HepG2 (cell line): ENCODE data around the gene GPC2. TPM values are rescaled to one million over a fixed set of nuclear protein-coding genes. Genes with fewer than 3 reads are reported as not detected.

ENCODE experiments used
- CAMTA2 ChIP-seq: sonication (generic); formaldehyde crosslinking; IDR thresholded peaks from 2 replicates; pipeline ENCODE4 v1.4.0; 2020; ENCODE audit warnings: mild to moderate bottlenecking, missing genetic modification reagents, borderline replicate concordance
- HDAC1 ChIP-seq: sonication (generic); formaldehyde crosslinking; IDR thresholded peaks from 2 replicates; pipeline ENCODE4 v1.5.1; 2020; ENCODE audit warnings: mild to moderate bottlenecking, missing genetic modification reagents
- KDM3A ChIP-seq: IDR thresholded peaks from 2 replicates; pipeline ENCODE4 v1.6.1; 2018; ENCODE audit warnings: low read depth, missing compliant biosample characterization
- KLF13 ChIP-seq: sonication (generic); formaldehyde crosslinking; IDR thresholded peaks from 2 replicates; pipeline ENCODE4 v1.4.0; 2020; ENCODE audit warnings: mild to moderate bottlenecking, missing genetic modification reagents
- MAZ ChIP-seq, 2 experiments: sonication (generic) in 1 of 2; formaldehyde crosslinking in 1 of 2; IDR thresholded peaks; 2 replicates each; pipeline versions ENCODE4 v1.5.0 to v1.6.1; 2012 to 2020; ENCODE audit warnings: low read depth in 2 of 2, mild to moderate bottlenecking in 2 of 2, borderline replicate concordance in 1 of 2, improper control_type of control experiment in 1 of 2, low read length in 1 of 2, missing genetic modification reagents in 1 of 2, moderate library complexity in 1 of 2
- MTA3 ChIP-seq: sonication (generic); formaldehyde crosslinking; IDR thresholded peaks from 2 replicates; pipeline ENCODE4 v1.4.0; 2020; ENCODE audit warnings: missing genetic modification reagents
- NR2F6 ChIP-seq, 2 experiments: IDR thresholded peaks; 2 replicates each; pipeline ENCODE4 v1.6.1; 2016; ENCODE audit warnings: antibody characterized with exemption in 1 of 2, mild to moderate bottlenecking in 1 of 2
- SAFB2 ChIP-seq: sonication (generic); formaldehyde crosslinking; IDR thresholded peaks from 2 replicates; pipeline ENCODE4 v1.5.1; 2020; ENCODE audit warnings: missing genetic modification reagents, low read depth, mild to moderate bottlenecking, borderline replicate concordance
- SRSF4 ChIP-seq: fragments of 200-400 bp; formaldehyde crosslinking; IDR thresholded peaks from one replicate; pipeline ENCODE4 v1.6.1; 2018; ENCODE audit warnings: mild to moderate bottlenecking, low read depth, low read length, moderate library complexity; ENCODE audit not compliant: poor library complexity, severe bottlenecking
- ZBTB7B ChIP-seq: sonication (generic); formaldehyde crosslinking; IDR thresholded peaks from 2 replicates; pipeline ENCODE4 v1.4.0; 2020; ENCODE audit warnings: missing genetic modification reagents
- ZNF264 ChIP-seq: sonication (generic); formaldehyde crosslinking; IDR thresholded peaks from 2 replicates; pipeline ENCODE4 v1.4.0; 2020; ENCODE audit warnings: missing genetic modification reagents
- ZNF549 ChIP-seq: sonication (generic); formaldehyde crosslinking; IDR thresholded peaks from 2 replicates; pipeline ENCODE4 v1.5.0; 2020; ENCODE audit warnings: missing genetic modification reagents
- ZNF616 ChIP-seq: sonication (generic); formaldehyde crosslinking; IDR thresholded peaks from 2 replicates; pipeline ENCODE4 v1.5.0; 2020; ENCODE audit warnings: low read depth, mild to moderate bottlenecking, missing genetic modification reagents
- ZNF773 ChIP-seq: sonication (generic); formaldehyde crosslinking; IDR thresholded peaks from 2 replicates; pipeline ENCODE4 v1.4.0; 2020; ENCODE audit warnings: missing genetic modification reagents, borderline replicate concordance
- ZNF775 ChIP-seq: sonication (generic); formaldehyde crosslinking; IDR thresholded peaks from 2 replicates; pipeline ENCODE4 v1.4.0; 2020; ENCODE audit warnings: missing genetic modification reagents, mild to moderate bottlenecking, moderate library complexity, borderline replicate concordance
- polyA plus RNA-seq, 8 experiments: library from polyadenylated mRNA; depleted of rRNA in 3 of 8; stranded (reverse) in 7 of 8; unstranded in 1 of 8; fragments of >200 nt; fragmentation: Illumina TruSeq in 4 of 8; extraction: Trizol in 4 of 8; gene quantifications; 2 replicates each; pipeline versions ENCODE4 v1.2.1 to v1.2.3, GENCODE V29; 2011 to 2016; ENCODE audit warnings: low read depth in 4 of 8, missing spikeins in 1 of 8, mixed read lengths in 1 of 8; ENCODE audit not compliant: insufficient read depth in 1 of 8
- total RNA-seq, 5 experiments: library from RNA; depleted of rRNA; stranded (reverse); fragments of >200 nt; fragmentation: Illumina TruSeq; extraction: Trizol; gene quantifications; 2 replicates each; pipeline ENCODE4 v1.2.3, GENCODE V29; 2016; ENCODE audit warnings: low read depth in 1 of 5
- TF ChIP-seq, protein P1 (sequence below): sonication (generic); formaldehyde crosslinking; IDR thresholded peaks from 2 replicates; pipeline ENCODE4 v1.5.0; 2020; ENCODE audit warnings: mild to moderate bottlenecking, missing genetic modification reagents, borderline replicate concordance
- TF ChIP-seq, protein P2 (sequence below): IDR thresholded peaks from 2 replicates; pipeline ENCODE4 v1.6.1; 2012; ENCODE audit warnings: low read depth, low read length, improper control_type of control experiment
- TF ChIP-seq, protein P3 (sequence below): sonication (generic); formaldehyde crosslinking; IDR thresholded peaks from 2 replicates; pipeline ENCODE4 v1.8.1; 2023; ENCODE audit warnings: mild to moderate bottlenecking, missing genetic modification reagents

GPC2 gene
- total and polyA plus RNA-seq, 2 of the 13 experiments (the other 11 are each of a cell fraction or from before 2014, with no cell fraction given): 0.64 to 0.78 TPM

DNA sequence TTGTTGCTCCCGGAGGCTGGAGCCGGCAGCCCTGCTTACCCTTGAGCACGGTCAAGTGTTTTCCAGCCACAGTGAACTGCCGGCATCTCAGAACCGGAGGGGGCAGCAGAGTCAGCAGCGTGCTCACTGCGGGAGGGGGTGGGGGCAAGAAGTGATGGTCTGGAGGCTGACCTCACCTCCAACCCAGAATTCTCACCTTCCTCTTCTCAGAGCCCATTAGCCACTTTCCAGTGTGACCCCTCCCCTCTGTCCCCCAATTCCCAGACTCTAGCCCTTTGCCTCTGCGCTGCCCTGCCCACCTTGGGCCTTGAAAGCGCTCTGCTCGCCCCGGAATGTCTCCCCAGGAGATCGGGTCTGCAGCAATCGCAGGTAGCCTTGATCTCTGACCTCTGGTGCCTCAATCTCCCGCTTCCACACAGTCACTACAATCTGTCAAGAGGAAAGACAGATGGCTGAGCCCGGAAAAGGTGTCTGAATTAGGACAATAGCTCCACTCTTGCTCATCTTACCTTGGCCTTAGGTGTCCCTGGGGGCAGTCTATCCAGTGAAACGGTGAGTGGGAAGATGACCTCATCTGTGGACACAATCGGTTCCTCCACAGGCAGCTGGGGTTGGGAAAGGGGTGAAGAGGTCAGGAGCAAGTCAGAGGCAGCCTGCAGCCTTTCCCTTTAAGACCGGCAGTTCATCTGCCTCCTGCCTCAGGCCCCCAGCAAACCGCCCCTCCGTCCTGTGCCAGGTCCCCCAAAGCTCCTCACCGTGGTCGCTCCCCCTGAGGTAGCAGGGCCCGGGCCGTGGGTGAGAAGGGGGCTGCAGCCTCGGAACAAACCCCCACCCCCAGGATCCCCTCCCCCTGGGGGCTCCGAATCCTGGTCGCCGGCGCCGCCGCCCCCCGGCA lies 19.6 kb downstream of the GPC2 start (continued):
- TF ChIP-seq SRSF4 (no peak), KDM3A (no peak), NR2F6 (IDR thresholded peaks at IDR 0.05) (peak; percentile 94), NR2F6 (CRISPR knock-in tag; IDR thresholded peaks at IDR 0.05) (peak; percentile 96), KLF13 (CRISPR knock-in tag) (no peak), CAMTA2 (no peak), SAFB2 (no peak), ZNF775 (no peak), ZNF773 (CRISPR knock-in tag) (no peak), HDAC1 (CRISPR knock-in tag) (no peak; the same call in 1 of the 2 replicates), ZNF264 (CRISPR knock-in tag) (no peak), ZNF549 (CRISPR knock-in tag) (no peak), ZBTB7B (CRISPR knock-in tag) (no peak), MAZ (IDR thresholded peaks at IDR 0.05; ENCODE audit: borderline replicate concordance, low read depth, low read length) (peak; percentile 78; the same call in 1 of the 2 replicates), MAZ (CRISPR knock-in tag; IDR thresholded peaks at IDR 0.05; ENCODE audit: low read depth) (no peak), MTA3 (no peak), ZNF616 (CRISPR knock-in tag) (no peak)
- TF ChIP-seq, protein P1, sequence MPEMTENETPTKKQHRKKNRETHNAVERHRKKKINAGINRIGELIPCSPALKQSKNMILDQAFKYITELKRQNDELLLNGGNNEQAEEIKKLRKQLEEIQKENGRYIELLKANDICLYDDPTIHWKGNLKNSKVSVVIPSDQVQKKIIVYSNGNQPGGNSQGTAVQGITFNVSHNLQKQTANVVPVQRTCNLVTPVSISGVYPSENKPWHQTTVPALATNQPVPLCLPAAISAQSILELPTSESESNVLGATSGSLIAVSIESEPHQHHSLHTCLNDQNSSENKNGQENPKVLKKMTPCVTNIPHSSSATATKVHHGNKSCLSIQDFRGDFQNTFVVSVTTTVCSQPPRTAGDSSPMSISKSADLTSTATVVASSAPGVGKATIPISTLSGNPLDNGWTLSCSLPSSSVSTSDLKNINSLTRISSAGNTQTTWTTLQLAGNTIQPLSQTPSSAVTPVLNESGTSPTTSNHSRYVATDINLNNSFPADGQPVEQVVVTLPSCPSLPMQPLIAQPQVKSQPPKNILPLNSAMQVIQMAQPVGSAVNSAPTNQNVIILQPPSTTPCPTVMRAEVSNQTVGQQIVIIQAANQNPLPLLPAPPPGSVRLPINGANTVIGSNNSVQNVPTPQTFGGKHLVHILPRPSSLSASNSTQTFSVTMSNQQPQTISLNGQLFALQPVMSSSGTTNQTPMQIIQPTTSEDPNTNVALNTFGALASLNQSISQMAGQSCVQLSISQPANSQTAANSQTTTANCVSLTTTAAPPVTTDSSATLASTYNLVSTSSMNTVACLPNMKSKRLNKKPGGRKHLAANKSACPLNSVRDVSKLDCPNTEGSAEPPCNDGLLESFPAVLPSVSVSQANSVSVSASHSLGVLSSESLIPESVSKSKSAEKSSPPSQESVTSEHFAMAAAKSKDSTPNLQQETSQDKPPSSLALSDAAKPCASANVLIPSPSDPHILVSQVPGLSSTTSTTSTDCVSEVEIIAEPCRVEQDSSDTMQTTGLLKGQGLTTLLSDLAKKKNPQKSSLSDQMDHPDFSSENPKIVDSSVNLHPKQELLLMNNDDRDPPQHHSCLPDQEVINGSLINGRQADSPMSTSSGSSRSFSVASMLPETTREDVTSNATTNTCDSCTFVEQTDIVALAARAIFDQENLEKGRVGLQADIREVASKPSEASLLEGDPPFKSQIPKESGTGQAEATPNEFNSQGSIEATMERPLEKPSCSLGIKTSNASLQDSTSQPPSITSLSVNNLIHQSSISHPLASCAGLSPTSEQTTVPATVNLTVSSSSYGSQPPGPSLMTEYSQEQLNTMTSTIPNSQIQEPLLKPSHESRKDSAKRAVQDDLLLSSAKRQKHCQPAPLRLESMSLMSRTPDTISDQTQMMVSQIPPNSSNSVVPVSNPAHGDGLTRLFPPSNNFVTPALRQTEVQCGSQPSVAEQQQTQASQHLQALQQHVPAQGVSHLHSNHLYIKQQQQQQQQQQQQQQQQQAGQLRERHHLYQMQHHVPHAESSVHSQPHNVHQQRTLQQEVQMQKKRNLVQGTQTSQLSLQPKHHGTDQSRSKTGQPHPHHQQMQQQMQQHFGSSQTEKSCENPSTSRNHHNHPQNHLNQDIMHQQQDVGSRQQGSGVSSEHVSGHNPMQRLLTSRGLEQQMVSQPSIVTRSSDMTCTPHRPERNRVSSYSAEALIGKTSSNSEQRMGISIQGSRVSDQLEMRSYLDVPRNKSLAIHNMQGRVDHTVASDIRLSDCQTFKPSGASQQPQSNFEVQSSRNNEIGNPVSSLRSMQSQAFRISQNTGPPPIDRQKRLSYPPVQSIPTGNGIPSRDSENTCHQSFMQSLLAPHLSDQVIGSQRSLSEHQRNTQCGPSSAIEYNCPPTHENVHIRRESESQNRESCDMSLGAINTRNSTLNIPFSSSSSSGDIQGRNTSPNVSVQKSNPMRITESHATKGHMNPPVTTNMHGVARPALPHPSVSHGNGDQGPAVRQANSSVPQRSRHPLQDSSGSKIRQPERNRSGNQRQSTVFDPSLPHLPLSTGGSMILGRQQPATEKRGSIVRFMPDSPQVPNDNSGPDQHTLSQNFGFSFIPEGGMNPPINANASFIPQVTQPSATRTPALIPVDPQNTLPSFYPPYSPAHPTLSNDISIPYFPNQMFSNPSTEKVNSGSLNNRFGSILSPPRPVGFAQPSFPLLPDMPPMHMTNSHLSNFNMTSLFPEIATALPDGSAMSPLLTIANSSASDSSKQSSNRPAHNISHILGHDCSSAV (CRISPR knock-in tag): no peak
- TF ChIP-seq, protein P2, sequence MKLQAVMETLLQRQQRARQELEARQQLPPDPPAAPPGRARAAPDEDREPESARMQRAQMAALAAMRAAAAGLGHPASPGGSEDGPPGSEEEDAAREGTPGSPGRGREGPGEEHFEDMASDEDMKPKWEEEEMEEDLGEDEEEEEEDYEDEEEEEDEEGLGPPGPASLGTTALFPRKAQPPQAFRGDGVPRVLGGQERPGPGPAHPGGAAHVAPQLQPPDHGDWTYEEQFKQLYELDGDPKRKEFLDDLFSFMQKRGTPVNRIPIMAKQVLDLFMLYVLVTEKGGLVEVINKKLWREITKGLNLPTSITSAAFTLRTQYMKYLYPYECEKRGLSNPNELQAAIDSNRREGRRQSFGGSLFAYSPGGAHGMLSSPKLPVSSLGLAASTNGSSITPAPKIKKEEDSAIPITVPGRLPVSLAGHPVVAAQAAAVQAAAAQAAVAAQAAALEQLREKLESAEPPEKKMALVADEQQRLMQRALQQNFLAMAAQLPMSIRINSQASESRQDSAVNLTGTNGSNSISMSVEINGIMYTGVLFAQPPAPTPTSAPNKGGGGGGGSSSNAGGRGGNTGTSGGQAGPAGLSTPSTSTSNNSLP: no peak
- TF ChIP-seq, protein P3, sequence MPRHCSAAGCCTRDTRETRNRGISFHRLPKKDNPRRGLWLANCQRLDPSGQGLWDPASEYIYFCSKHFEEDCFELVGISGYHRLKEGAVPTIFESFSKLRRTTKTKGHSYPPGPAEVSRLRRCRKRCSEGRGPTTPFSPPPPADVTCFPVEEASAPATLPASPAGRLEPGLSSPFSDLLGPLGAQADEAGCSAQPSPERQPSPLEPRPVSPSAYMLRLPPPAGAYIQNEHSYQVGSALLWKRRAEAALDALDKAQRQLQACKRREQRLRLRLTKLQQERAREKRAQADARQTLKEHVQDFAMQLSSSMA: no peak
